Bronchial epithelial cell (primary cell): ENCODE results near the gene SLC9A5. TPM values are rescaled to one million over a fixed set of nuclear protein-coding genes. Genes with fewer than 3 reads are reported as not detected.

Experiments used
- DNase-seq: peaks from one replicate; pipeline ENCODE4 v3.0.0-alpha.2; 2010; ENCODE audit warnings: low read depth
- FAIRE-seq: peaks from 2 replicates; lab custom pipeline; 2011; peaks lifted over from hg19 to GRCh38; lab: Jason Lieb, UNC
- H3K27me3 ChIP-seq: 2 replicates; pipeline ENCODE4 v1.5.1; 2011; ENCODE audit warnings: low read length; ENCODE audit not compliant: control insufficient read depth, insufficient read depth
- H3K36me3 ChIP-seq: 2 replicates; pipeline ENCODE4 v1.5.1; 2011; ENCODE audit warnings: low read length; ENCODE audit not compliant: control insufficient read depth, insufficient read depth
- H3K4me3 ChIP-seq: 2 replicates; pipeline ENCODE4 v1.5.1; 2011; ENCODE audit warnings: mild to moderate bottlenecking, low read depth, low read length, control low read depth
- CTCF ChIP-seq: IDR thresholded peaks from 2 replicates; pipeline ENCODE4 v1.5.1; 2011; ENCODE audit warnings: mild to moderate bottlenecking, moderate library complexity, low read length, control low read depth, inconsistent platforms; ENCODE audit not compliant: insufficient read depth, severe bottlenecking
- total RNA-seq: library from RNA; depleted of rRNA; stranded (reverse); fragments of >200 nt; gene quantifications from 2 replicates; pipeline ENCODE4 v1.2.1, GENCODE V29; 2014

The SLC9A5 gene
- total RNA-seq, 1 donor from 2014 or later, result 0.26 TPM

GRCh38 chr16:67281536-67282446, 33.0 kb downstream of the SLC9A5 start:
- no peak overlapping the region for H3K4me3 ChIP-seq
- TF ChIP-seq CTCF, result no peak
- peak; percentile 13 for FAIRE-seq
- no peaks in the 10 kb centered on the region for H3K27me3 ChIP-seq
- no peaks in the 10 kb centered on the region for H3K36me3 ChIP-seq
- DNase-seq, result no peak

- no peak for DNase-seq
- Histone ChIP-seq H3K36me3 (no peaks in the 10 kb centered on the region), H3K27me3 (no peaks in the 10 kb centered on the region), H3K4me3 (no peak overlapping the region)
- TF ChIP-seq CTCF, result no peak
- FAIRE-seq, result no peak
Measured at GRCh38 chr16:67282447-67282805, 33.6 kb downstream of the SLC9A5 start.

GRCh38 chr16:67283039-67283825, 34.5 kb downstream of the SLC9A5 start:
- no peaks in the 10 kb centered on the region for H3K36me3 ChIP-seq
- peak; percentile 85 for FAIRE-seq
- peak; percentile 57 for DNase-seq
- TF ChIP-seq CTCF, result no peak
- H3K4me3 ChIP-seq, result no peak overlapping the region
- no peaks in the 10 kb centered on the region for H3K27me3 ChIP-seq

GRCh38 chr16:67283826-67284555, 35.2 kb downstream of the SLC9A5 start:
- FAIRE-seq (peak; percentile 18), DNase-seq (no peak)
- TF ChIP-seq CTCF, result no peak
- Histone ChIP-seq H3K36me3 (no peaks in the 10 kb centered on the region), H3K27me3 (no peaks in the 10 kb centered on the region), H3K4me3 (no peak overlapping the region)

GRCh38 chr16:67284699-67285646, 36.2 kb downstream of the SLC9A5 start:
- H3K36me3 ChIP-seq, result no peaks in the 10 kb centered on the region
- TF ChIP-seq CTCF, result peak; percentile 78
- no peaks in the 10 kb centered on the region for H3K27me3 ChIP-seq
- H3K4me3 ChIP-seq, result no peak overlapping the region
- DNase-seq (peak; percentile 21), FAIRE-seq (no peak)
